HG02759 (cell line): ENCODE results near the gene KNOP1.
"Not testable (repeated sequence)": the region's sequence is repeated elsewhere in the genome, so short reads cannot be mapped to it uniquely, and the experiment has no call there.

Source experiments
- ATAC-seq: cut with Tn5 transposase; IDR thresholded peaks from one replicate; pipeline ENCODE4 v1.9.1; 2021; ENCODE audit warnings: mild to moderate bottlenecking, moderate library complexity; ENCODE audit not compliant: unreplicated experiment

The KNOP1 gene

GRCh38 chr16:19743816-19744159 is 25.8 kb upstream of the KNOP1 start:
- no peak for ATAC-seq

- no peak for ATAC-seq
Measured at GRCh38 chr16:19741354-19741753, 23.3 kb upstream of the KNOP1 start.

- ATAC-seq, result no peak
Measured at GRCh38 chr16:19737306-19738038, 19.4 kb upstream of the KNOP1 start.

DNA sequence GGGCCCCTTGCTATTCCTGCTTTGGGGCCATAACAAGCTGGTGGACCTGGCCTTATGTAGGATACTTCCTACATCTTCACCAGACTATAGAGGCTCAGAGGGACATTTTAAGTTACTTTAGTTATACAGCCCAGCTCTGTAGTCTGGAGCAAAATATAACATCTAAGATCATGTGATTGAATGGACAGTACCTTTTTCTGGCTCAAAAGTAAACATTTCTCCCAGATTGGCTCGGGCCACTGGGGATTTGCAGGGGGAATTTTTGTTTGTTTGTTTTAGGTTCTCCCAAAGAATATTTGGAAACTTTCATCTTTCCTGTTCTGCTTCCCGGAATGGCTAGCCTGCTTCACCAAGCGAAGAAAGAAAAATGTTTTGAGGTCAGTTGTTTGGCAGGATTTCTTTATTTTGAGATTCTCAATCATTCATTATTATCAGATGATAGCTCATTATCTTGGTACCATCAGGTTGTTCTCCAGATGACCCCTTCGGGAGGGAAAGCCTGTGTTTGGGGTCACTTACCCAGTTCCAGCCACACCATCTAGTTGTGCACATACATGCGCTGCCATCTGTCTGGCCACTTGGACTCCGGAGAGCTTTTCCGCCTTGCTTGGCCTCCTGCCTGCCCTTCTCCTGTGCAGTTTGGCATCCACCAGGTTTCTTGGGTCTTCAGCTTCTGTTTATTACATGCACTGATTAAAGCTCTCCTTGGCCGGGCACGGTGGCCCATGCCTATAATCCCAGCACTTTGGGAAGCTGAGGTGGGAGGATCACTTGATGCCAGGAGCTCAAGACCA is 17.2 kb upstream of the KNOP1 start:
- no peak for ATAC-seq

DNA sequence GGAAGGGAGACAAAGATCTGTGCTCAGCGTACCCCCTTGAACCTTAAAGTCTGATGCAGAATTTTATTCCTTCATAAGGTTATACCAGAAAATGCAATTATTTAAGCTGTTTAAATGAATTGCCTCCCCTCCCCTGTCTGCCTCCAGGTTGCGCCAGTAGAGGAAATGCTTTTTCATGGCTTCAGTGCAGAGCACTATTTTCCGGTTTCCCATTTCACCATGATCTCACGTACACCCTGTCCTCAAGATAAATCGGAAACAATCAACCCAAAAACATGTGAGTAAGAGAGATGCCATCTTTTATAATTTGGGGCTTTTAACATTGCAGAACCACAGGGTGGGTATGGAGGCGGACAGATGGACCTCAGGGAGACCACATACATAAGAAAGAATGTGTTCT is 15.5 kb upstream of the KNOP1 start:
- ATAC-seq, result no peak

GRCh38 chr16:19728636-19728965 is 10.6 kb upstream of the KNOP1 start:
- no peak for ATAC-seq

- ATAC-seq, result no peak
Measured at GRCh38 chr16:19722981-19723380, 5.0 kb upstream of the KNOP1 start.

GRCh38 chr16:19722269-19722952 is 4.4 kb upstream of the KNOP1 start:
- no peak for ATAC-seq

DNA sequence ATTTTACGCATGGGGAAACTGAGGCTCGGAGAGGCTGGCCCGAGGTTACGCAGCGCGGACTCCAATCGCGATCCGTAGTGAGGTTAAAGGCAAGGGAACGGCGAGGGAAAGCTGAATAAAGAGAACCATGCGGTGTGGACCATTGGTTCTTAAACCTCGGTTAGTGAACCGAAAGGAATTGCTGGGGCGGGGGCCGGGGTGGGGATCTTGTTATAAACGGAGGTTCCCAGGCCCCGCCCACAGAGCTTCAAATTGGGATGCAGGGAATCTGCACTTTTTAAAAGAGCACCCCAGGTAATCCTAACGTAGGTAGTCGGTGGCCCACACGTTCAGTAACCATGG is 568 bp upstream of the KNOP1 start:
- no peak for ATAC-seq

DNA sequence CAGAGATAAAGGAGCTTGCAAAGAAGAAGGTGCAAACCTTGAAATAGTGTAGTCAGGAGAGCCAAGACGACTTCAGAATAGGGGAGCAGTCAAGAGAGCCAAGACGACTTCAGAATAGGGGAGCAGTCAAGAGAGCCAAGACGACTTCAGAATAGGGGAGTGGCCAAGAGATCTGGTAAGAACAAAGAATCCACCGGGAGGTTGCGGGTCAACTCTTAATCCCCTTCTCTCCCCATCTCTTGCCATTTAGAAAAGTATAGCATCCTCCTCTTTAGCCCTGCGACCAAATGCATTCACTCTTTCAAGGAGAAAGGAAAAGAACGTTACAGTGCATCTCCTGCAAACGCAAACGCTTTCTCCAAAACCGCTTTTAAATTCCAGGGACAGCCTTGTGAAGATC is 713 bp downstream of the KNOP1 start:
- ATAC-seq, result no peak

GRCh38 chr16:19716728-19717127 is 1.3 kb downstream of the KNOP1 start:
- ATAC-seq, result not testable (repeated sequence)

GRCh38 chr16:19716183-19716582 is 1.8 kb downstream of the KNOP1 start:
- no peak for ATAC-seq

- no peak for ATAC-seq
Measured at GRCh38 chr16:19715566-19715965, 2.5 kb downstream of the KNOP1 start.

DNA sequence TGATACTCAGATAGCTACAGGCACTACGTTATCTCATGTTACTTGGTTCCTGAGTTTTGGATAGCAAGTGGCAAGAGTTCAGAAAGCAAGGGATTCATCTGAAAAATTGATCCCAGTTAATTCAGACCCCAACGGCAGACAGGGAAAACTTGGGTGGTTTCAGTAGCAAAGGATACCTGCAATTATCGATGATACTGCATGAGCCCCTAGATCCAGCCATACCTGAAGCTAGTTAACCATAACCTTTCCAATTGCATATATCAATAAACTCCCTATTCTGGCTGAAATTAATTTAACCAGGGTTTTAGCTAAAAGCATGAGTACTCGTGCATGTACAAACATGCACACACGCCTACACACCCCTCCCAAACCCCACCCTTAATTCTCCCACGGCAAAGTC is 4.3 kb downstream of the KNOP1 start:
- ATAC-seq, result no peak

- ATAC-seq, result no peak
Measured at GRCh38 chr16:19712418-19713058, 5.5 kb downstream of the KNOP1 start.

GRCh38 chr16:19711643-19712042 is 6.4 kb downstream of the KNOP1 start:
- no peak for ATAC-seq

DNA sequence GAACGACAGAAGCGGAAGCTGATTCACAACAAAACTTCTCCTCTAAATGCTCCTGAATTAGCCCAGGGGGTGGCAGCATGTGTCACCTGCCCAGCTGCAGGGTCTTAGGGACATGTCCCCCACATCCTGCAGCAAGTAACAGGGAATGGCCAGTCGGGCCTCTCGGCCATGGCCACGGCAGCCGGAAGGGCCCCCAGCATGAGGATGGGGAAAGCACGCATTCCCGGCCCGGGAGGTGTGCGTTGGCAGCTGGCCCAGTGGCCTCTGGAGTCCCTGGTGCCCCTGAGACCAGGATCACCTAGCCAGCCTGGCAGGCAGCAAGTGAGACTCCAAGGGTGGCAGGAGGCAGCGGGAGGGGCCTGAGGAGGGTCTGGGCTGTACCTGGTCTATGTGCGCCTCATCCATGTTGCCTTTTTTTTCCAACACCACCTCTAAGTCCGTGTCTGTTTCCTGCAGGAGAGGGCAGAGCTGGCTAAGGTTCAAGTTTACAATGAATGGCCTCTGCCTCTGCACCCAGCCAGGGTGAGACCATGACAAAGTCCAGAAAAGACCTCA is 7.0 kb downstream of the KNOP1 start:
- no peak for ATAC-seq

- no peak for ATAC-seq
Measured at GRCh38 chr16:19710191-19710908, 7.7 kb downstream of the KNOP1 start.

GRCh38 chr16:19709381-19710136 is 8.5 kb downstream of the KNOP1 start:
- no peak for ATAC-seq
